NB4 (cell line): ENCODE data around the gene MYD88.

Experiments
- MYC ChIP-seq: IDR thresholded peaks from 2 replicates; pipeline ENCODE4 v1.6.1; 2011; ENCODE audit warnings: low read depth, low read length
- POLR2A ChIP-seq: IDR thresholded peaks from 2 replicates; pipeline ENCODE4 v1.6.1; 2011; ENCODE audit warnings: mild to moderate bottlenecking; ENCODE audit not compliant: insufficient read length; ENCODE audit errors: extremely low read depth
- TF ChIP-seq, protein P1 (sequence below): IDR thresholded peaks from one replicate; pipeline ENCODE4 v1.5.1; 2012; ENCODE audit warnings: low read depth, low read length

DNA sequence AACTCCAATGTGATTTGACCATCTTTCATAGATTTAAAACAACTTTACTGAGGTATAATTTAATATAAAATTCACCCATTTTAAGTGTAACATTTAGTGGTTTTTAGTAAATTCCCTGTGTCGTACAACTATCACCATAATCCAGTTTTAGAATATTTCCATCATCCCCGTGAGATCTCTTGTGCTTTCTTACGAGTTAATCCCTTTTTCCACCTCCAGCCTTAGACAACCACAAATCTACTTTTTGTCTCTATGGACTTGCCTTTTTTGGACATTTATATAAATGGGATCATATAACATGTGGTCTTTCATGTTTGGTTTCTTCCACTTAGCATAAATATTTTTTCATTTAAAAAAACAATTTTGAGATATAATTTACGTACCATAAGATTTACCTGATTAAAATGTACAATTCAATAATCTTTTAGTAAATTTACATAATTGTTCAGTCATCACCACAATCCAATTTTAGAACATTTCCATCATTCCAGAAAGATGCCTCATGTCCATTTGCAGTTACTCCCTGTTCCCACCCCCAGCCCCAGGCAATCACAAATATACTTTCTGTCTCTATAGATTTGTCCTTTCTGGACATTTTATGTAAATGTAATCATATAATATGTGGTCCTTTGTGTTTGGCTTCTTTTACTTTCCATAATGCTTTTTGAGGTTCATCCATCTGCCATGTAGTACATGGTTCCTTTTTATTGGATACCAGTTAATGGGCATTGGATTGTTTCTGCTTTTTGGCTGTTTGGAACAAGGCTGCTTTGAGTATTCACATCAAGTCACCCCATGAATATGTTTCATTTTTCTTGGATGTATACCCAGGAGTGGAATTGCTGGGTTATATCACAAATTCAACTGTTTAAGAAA, 29.9 kb downstream of the MYD88 start:
- TF ChIP-seq, protein P1, sequence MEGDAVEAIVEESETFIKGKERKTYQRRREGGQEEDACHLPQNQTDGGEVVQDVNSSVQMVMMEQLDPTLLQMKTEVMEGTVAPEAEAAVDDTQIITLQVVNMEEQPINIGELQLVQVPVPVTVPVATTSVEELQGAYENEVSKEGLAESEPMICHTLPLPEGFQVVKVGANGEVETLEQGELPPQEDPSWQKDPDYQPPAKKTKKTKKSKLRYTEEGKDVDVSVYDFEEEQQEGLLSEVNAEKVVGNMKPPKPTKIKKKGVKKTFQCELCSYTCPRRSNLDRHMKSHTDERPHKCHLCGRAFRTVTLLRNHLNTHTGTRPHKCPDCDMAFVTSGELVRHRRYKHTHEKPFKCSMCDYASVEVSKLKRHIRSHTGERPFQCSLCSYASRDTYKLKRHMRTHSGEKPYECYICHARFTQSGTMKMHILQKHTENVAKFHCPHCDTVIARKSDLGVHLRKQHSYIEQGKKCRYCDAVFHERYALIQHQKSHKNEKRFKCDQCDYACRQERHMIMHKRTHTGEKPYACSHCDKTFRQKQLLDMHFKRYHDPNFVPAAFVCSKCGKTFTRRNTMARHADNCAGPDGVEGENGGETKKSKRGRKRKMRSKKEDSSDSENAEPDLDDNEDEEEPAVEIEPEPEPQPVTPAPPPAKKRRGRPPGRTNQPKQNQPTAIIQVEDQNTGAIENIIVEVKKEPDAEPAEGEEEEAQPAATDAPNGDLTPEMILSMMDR = no peak
- TF ChIP-seq POLR2A (no peak), MYC (no peak)
